ENCODE measurements around the gene DENND1C. TPM values are rescaled to one million over a fixed set of nuclear protein-coding genes. Genes with fewer than 3 reads are reported as not detected.

The DENND1C gene
- total RNA-seq, 1 donor from 2014 or later, result not detected

GRCh38 chr19:6418562-6418932 is 63.0 kb downstream of the DENND1C start:
- no peak overlapping the region for H3K27ac Mint-ChIP-seq
- H4K20me1 ChIP-seq (ENCODE audit: low read depth), result peaks cover 98% of the 10 kb centered on the region
- H3K4me3 ChIP-seq, result no peak overlapping the region
- no peak overlapping the region for H3K4me3 Mint-ChIP-seq
- DNase-seq (ENCODE audit: low spot score), result no peak
- peaks cover 30% of the 10 kb centered on the region for H3F3A ChIP-seq (ENCODE audit: low read depth)
- no peaks in the 10 kb centered on the region for H3K9me3 Mint-ChIP-seq
- no peak overlapping the region for H2AFZ ChIP-seq (replicated peaks)
- peaks cover 13% of the 10 kb centered on the region for H3K4me1 ChIP-seq
- peaks cover 17% of the 10 kb centered on the region for H3K27me3 Mint-ChIP-seq (ENCODE audit: insufficient read depth, low read depth)
- H3K4me1 Mint-ChIP-seq, result peaks cover 19% of the 10 kb centered on the region
- peaks cover 23% of the 10 kb centered on the region for H3K36me3 Mint-ChIP-seq
- H3K79me2 ChIP-seq (ENCODE audit: low read depth), result peaks cover 67% of the 10 kb centered on the region
- H3K36me3 ChIP-seq, result no peaks in the 10 kb centered on the region
- TF ChIP-seq EZH2phosphoT487 (IDR thresholded peaks at IDR 0.05) (no peak), CTCF (IDR thresholded peaks at IDR 0.05) (no peak), EZH2 (IDR thresholded peaks at IDR 0.05) (no peak)
- no peaks in the 10 kb centered on the region for H3K27me3 ChIP-seq
- no peak overlapping the region for H3K9ac ChIP-seq
- H3K4me2 ChIP-seq, result no peak overlapping the region
- no peak overlapping the region for H3K27ac ChIP-seq
- no peaks in the 10 kb centered on the region for H3K9me3 ChIP-seq (ENCODE audit: low read depth)

GRCh38 chr19:6417713-6418561 is 63.6 kb downstream of the DENND1C start:
- no peak overlapping the region for H3K4me3 ChIP-seq
- H3F3A ChIP-seq (ENCODE audit: low read depth), result peaks cover 36% of the 10 kb centered on the region
- H3K36me3 ChIP-seq, result no peaks in the 10 kb centered on the region
- peak; percentile 66 for DNase-seq (ENCODE audit: low spot score)
- Mint-ChIP-seq H3K4me1 (peaks cover 14% of the 10 kb centered on the region), H3K27me3 (ENCODE audit: insufficient read depth, low read depth) (peaks cover 16% of the 10 kb centered on the region), H3K27ac (no peak overlapping the region), H3K9me3 (no peaks in the 10 kb centered on the region), H3K36me3 (peaks cover 23% of the 10 kb centered on the region), H3K4me3 (no peak overlapping the region)
- H2AFZ ChIP-seq (replicated peaks), result no peak overlapping the region
- peak; percentile 56 for TF ChIP-seq CTCF (IDR thresholded peaks at IDR 0.05)
- TF ChIP-seq EZH2 (IDR thresholded peaks at IDR 0.05), result no peak
- no peak for TF ChIP-seq EZH2phosphoT487 (IDR thresholded peaks at IDR 0.05)
- no peak overlapping the region for H3K4me2 ChIP-seq
- no peak overlapping the region for H3K27ac ChIP-seq
- peaks cover 61% of the 10 kb centered on the region for H3K79me2 ChIP-seq (ENCODE audit: low read depth)
- no peak overlapping the region for H3K9ac ChIP-seq
- H3K9me3 ChIP-seq (ENCODE audit: low read depth), result no peaks in the 10 kb centered on the region
- H3K27me3 ChIP-seq, result no peaks in the 10 kb centered on the region
- peaks cover 97% of the 10 kb centered on the region for H4K20me1 ChIP-seq (ENCODE audit: low read depth)
- H3K4me1 ChIP-seq, result peaks cover 8% of the 10 kb centered on the region

Small RNA genes lying within 50 kb of the gene (small RNA-seq; reads per million reads assigned to genes)
- gene AC010503.2, result not detected

Other genes with a start within 250 kb of the DENND1C start
- 5.6 and 21.0 TPM in 2 replicates for gene MLLT1, start 201.8 kb downstream of the DENND1C start, total RNA-seq (ENCODE audit: low replicate concordance)
- not detected in 2 replicates for gene ACER1, start 148.2 kb downstream of the DENND1C start, total RNA-seq (ENCODE audit: low replicate concordance)
- gene CLPP, start 120.3 kb downstream of the DENND1C start, total RNA-seq (ENCODE audit: low replicate concordance), result 28.0 and 73.6 TPM in 2 replicates
- gene ALKBH7, start 109.0 kb downstream of the DENND1C start, total RNA-seq (ENCODE audit: low replicate concordance), result 19.7 and 94.7 TPM in 2 replicates
- 0.92 and 2.7 TPM in 2 replicates for gene PSPN, start 105.9 kb downstream of the DENND1C start, total RNA-seq (ENCODE audit: low replicate concordance)
- gene GTF2F1, start 88.6 kb downstream of the DENND1C start, total RNA-seq (ENCODE audit: low replicate concordance), result 36.9 and 46.9 TPM in 2 replicates
- 136 and 283 TPM in 2 replicates for gene KHSRP, start 57.0 kb downstream of the DENND1C start, total RNA-seq (ENCODE audit: low replicate concordance)
- 0.46 TPM in 1 of 2 replicates, not detected in the other for gene SLC25A41, start 48.0 kb downstream of the DENND1C start, total RNA-seq (ENCODE audit: low replicate concordance)
- gene SLC25A23, start 22.0 kb downstream of the DENND1C start, total RNA-seq (ENCODE audit: low replicate concordance), result 16.0 and 57.2 TPM in 2 replicates
- 1.2 and 1.3 TPM in 2 replicates for gene CRB3, start 17.5 kb downstream of the DENND1C start, total RNA-seq (ENCODE audit: low replicate concordance)
- gene TUBB4A, start 20.5 kb upstream of the DENND1C start, total RNA-seq (ENCODE audit: low replicate concordance), result 2.4 and 7.3 TPM in 2 replicates
- 0.28 and 1.7 TPM in 2 replicates for gene TNFSF9, start 49.2 kb upstream of the DENND1C start, total RNA-seq (ENCODE audit: low replicate concordance)
- gene CD70, start 109.4 kb upstream of the DENND1C start, total RNA-seq (ENCODE audit: low replicate concordance), result 1.2 TPM in 1 of 2 replicates, not detected in the other
- not detected in 2 replicates for gene TNFSF14, start 188.4 kb upstream of the DENND1C start, total RNA-seq (ENCODE audit: low replicate concordance)
- 0.25 and 1.5 TPM in 2 replicates for gene C3, start 238.9 kb upstream of the DENND1C start, total RNA-seq (ENCODE audit: low replicate concordance)

Measured in neural progenitor cell (in vitro differentiated cells).